Pancreas (tissue), 10 donors: ENCODE measurements around the gene PLCD3. TPM values are rescaled to one million over a fixed set of nuclear protein-coding genes. Genes with fewer than 3 reads are reported as not detected.

ENCODE experiments used
- ATAC-seq, 4 donors: fragments of 200-7000 bp; cut with Tn5 transposase; one replicate each; pipeline versions ENCODE4 v1.8.0 to v1.9.1; 2020; ENCODE audit warnings: mild to moderate bottlenecking in 4 of 4, moderate library complexity in 4 of 4
- DNase-seq, 6 donors: peaks; one replicate each; pipeline ENCODE4 v3.0.0-alpha.2; 2020
- FAIRE-seq: peaks from 2 replicates; lab custom pipeline; 2012; peaks lifted over from hg19 to GRCh38; lab: Jason Lieb, UNC
- H3K27ac ChIP-seq, 4 donors: fragments of 200-600 bp; sonication (generic); 1 replicate in 3 of 4; 2 replicates in 1 of 4; pipeline versions ENCODE4 v1.5.0 to v1.8.0; 2020
- H3K27me3 ChIP-seq, 4 donors: fragments of 200-600 bp; one replicate each; pipeline ENCODE4 v1.8.0; 2021
- H3K36me3 ChIP-seq, 3 donors: fragments of 200-600 bp; sonication (generic) in 1 of 3; one replicate each; pipeline versions ENCODE4 v1.5.0 to v1.8.0; 2020 to 2021
- H3K4me1 ChIP-seq, 3 donors: fragments of 200-600 bp; one replicate each; pipeline ENCODE4 v1.8.0; 2021
- H3K4me3 ChIP-seq, 4 donors: fragments of 200-600 bp; sonication (generic) in 2 of 4; one replicate each; pipeline versions ENCODE4 v1.5.0 to v1.8.0; 2020 to 2021
- H3K9me3 ChIP-seq, 4 donors: fragments of 200-600 bp; one replicate each; pipeline ENCODE4 v1.8.0; 2021
- CTCF ChIP-seq, 4 donors: fragments of 200-600 bp; sonication (generic) in 3 of 4; IDR thresholded peaks; one replicate each; pipeline versions ENCODE4 v1.5.0 to v1.8.0; 2021; ENCODE audit warnings: antibody characterized with exemption in 4 of 4
- WGBS, 2 donors: extraction: QIAGEN DNeasy Blood & Tissue Kit; methylation state at CpG; one replicate each; pipeline ENCODE4 v1.1.7; 2013; 5-methylcytosine and 5-hydroxymethylcytosine counted together
- intact Hi-C, 3 donors: fragments of 100-400 bp; cut with DNase I; formaldehyde crosslinking; loops; one replicate each; pipeline versions ENCODE4 v1.11.1 to v1.14.2; 2022
- polyA plus RNA-seq, 2 donors: library from polyadenylated mRNA; stranded (reverse); fragments of 200-250 nt; gene quantifications; one replicate each; pipeline ENCODE4 v1.2.3, GENCODE V29; 2013
- total RNA-seq, 6 donors: library from RNA; stranded (reverse); fragmentation: NEBNext Ultra II Directional in 4 of 6; extraction: Animal tissue kit (Norgen Biotek cat#: 25700) in 4 of 6; gene quantifications; one replicate each; pipeline versions ENCODE4 v1.2.1 to v1.2.4, GENCODE V29; 2021 to 2023
- donor health status: healthy with polysubstance abuse.
- donor health status: DM: no; HTN: no; CAD: no; lungs with moderate emphysema.
- donor health status: DM: no; HTN: no; CAD: no.
- donor health status: control.
- donor health status: control.
- donor health status: Bipolar disorder and iron deficiency.
- donor health status: DM: yes; HTN: yes; CAD: no.
- donor health status: DM: no; HTN: no; CAD: no.
- donor health status: DM: no; HTN: no; CAD: no.
- donor health status: DM: yes; HTN: yes; CAD: no.

PLCD3 gene
- total and polyA plus RNA-seq, 8 donors: 4.6 to 10.6 (median 8.4) TPM

DNA sequence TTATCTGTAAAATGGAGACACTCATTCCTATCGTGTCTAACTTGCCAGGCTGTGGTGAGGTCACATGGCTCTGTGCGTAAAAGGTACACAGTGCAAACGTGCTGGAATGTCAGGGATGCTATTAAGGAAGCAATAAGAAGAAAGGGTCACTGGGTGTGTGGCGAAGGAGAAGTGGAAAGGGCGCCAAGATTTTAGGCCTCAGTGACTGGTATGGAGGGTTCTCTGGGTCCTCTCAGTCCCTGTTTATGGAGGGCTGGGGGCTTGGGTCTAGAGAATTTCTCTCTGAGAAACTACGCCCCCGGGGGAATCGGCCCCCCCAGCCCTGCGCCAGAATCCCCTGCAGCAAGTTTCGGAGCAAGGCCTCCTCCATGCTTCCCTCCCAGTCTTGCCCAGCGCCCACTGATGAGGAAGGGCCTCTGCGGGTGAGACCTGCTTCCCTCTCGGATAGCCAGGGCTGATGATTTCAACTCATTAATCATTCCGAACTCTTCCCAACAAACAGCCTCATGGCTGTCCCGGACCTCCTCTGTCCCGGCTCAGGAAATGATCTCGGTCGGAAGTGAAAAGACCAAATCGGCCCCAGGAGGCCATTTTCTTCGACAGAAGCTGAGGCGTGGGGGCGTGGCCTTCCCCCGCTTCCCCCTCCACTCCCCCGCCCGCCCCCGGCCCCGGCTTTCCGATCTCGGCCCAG, 14.7 kb upstream of the PLCD3 start:
- ATAC-seq (peak; percentile 3 to 24 (median 10)), DNase-seq (peak in 5 of 6 donors; percentile 53 to 81 (median 69)), FAIRE-seq (no peak)
- intact Hi-C loops: no loop called here
- H3K27ac ChIP-seq: peak overlapping the region; percentile 81 to 100 (median 94)
- peaks cover 12 to 23% (median 19%) of the 10 kb centered on the region in 3 donors for H3K4me1 ChIP-seq
- no peaks in the 10 kb centered on the region for H3K36me3 ChIP-seq
- 6 to 7% methylated on average over 26 to 29 of the region's 29 CpGs for WGBS, 2 donors
- no peaks in the 10 kb centered on the region for H3K9me3 ChIP-seq
- no peaks in the 10 kb centered on the region for H3K27me3 ChIP-seq
- H3K4me3 ChIP-seq: peak overlapping the region; percentile 15 to 68 (median 45)
- no peak for TF ChIP-seq CTCF (IDR thresholded peaks at IDR 0.05)

DNA sequence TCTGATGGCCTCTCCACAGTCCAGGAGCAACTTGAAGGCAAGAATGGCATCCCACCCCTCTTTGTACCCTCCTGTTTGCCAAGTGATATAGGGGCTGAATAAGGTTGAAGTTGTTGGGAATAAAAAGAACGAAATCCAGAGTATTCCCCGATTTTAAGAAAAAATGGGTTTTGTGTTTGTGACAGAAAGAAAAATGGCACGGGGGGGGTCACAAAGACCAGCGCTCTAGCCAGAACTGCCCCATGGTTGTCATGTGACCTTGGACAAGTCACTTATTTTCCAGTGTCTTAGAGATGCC, 14.2 kb upstream of the PLCD3 start:
- Histone ChIP-seq H3K4me1 (peaks cover 7 to 19% (median 14%) of the 10 kb centered on the region in 3 donors), H3K27me3 (no peaks in the 10 kb centered on the region), H3K9me3 (no peaks in the 10 kb centered on the region), H3K36me3 (no peaks in the 10 kb centered on the region), H3K4me3 (peak overlapping the region in 2 of 4 donors; percentile 49 to 68), H3K27ac (peak overlapping the region; percentile 81 to 100 (median 94))
- TF ChIP-seq CTCF (IDR thresholded peaks at IDR 0.05): no peak
- intact Hi-C loops: no loop called here
- DNase-seq (peak in 1 of 6 donors; percentile 13), FAIRE-seq (no peak), ATAC-seq (no peak)
- WGBS, 2 donors: 42 to 49% methylated on average over 4 of the region's 4 CpGs

DNA sequence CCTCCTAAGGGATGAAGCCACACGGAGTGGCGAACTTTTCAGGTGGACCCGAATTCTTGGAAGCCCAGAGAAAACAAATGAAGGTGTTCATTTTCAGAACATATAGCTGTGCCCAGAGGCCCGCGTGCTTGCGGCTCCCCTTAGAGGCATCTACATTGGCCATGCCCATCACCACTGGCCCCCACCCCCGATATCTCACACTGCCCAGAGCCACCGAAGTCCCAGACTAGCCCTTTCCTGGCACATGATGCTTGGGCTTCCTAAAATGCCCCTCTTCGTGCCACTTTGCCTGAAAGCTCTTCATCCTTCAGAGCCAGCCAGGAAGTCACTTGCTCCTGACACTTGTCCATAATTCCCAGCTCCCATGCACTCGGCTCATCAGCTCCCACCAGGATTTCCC, 13.9 kb upstream of the PLCD3 start:
- no peak overlapping the region for H3K4me3 ChIP-seq
- WGBS, 2 donors: 79 to 83% methylated on average over 10 of the region's 10 CpGs
- ATAC-seq (no peak), DNase-seq (peak in 2 of 6 donors; percentile 33 to 58), FAIRE-seq (no peak)
- H3K27ac ChIP-seq: peak overlapping the region in 3 of 4 donors; percentile 81 to 100 (median 96)
- H3K36me3 ChIP-seq: no peaks in the 10 kb centered on the region
- intact Hi-C loops: no loop called here
- H3K27me3 ChIP-seq: no peaks in the 10 kb centered on the region
- no peaks in the 10 kb centered on the region for H3K9me3 ChIP-seq
- TF ChIP-seq CTCF (IDR thresholded peaks at IDR 0.05): no peak
- H3K4me1 ChIP-seq: peaks cover 5 to 15% (median 12%) of the 10 kb centered on the region in 3 donors

DNA sequence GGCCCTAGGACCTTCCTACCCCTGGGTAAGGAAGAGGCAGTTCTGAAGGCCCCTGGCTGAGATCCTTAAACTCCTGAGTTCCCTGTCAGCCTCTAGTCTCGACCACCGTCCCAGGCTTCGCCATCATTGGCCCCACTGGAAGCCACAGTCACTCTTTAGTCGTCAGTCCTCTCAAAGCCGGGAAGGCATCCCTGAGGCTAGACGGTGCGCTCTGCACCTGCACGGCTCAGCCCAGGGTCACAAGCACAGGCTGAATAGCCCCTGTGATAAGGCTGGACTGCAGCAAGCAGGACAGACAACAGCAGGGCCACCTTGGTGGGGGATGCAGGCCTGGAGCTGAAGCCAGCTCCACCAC, 12.7 kb upstream of the PLCD3 start:
- intact Hi-C loops: no loop called here
- Histone ChIP-seq H3K36me3 (no peaks in the 10 kb centered on the region), H3K4me3 (peak overlapping the region in 2 of 4 donors; percentile 43 to 49), H3K27me3 (no peaks in the 10 kb centered on the region), H3K9me3 (no peaks in the 10 kb centered on the region), H3K27ac (peak overlapping the region; percentile 63 to 82 (median 72)), H3K4me1 (peaks cover 5 to 12% (median 6%) of the 10 kb centered on the region in 3 donors)
- no peak for TF ChIP-seq CTCF (IDR thresholded peaks at IDR 0.05)
- ATAC-seq (no peak), FAIRE-seq (no peak), DNase-seq (peak in 3 of 6 donors; percentile 41 to 75 (median 58))
- whole genome bisulfite sequencing, 2 donors: 59 to 60% methylated on average over 8 of the region's 8 CpGs
